ENCODE data around the gene BLVRA.

GRCh38 chr7:43787771-43788170 lies 29.3 kb downstream of the BLVRA start:
- no peak for TF ChIP-seq CTCF (IDR thresholded peaks at IDR 0.05; ENCODE audit: insufficient read depth, low read length, poor library complexity, severe bottlenecking)
- TF ChIP-seq EZH2phosphoT487 (conservative IDR thresholded peaks at IDR 0.05; ENCODE audit: low read length), result no peak

Measured in SU-DHL-6 (cell line).